GM23338 (cell line): ENCODE data around the gene FBP1. TPM values are rescaled to one million over a fixed set of nuclear protein-coding genes. Genes with fewer than 3 reads are reported as not detected.

Source experiments
- ATAC-seq: fragments of 200-7000 bp; cut with Tn5 transposase; 3 replicates; pipeline ENCODE4 v1.9.1; 2020
- DNase-seq: peaks from one replicate; pipeline ENCODE4 v3.0.0-alpha.2; 2015; ENCODE audit warnings: low spot score
- H2AFZ ChIP-seq: fragments of 200-600 bp; sonication (generic); 2 replicates; pipeline ENCODE4 v1.8.0; 2016; ENCODE audit warnings: antibody characterized with exemption, mild to moderate bottlenecking, moderate library complexity
- H3F3A ChIP-seq: fragments of 200-600 bp; sonication (generic); replicated peaks from 2 replicates; pipeline ENCODE4 v1.8.0; 2017; ENCODE audit warnings: antibody characterized with exemption, mixed run types, low read depth
- H3K27ac ChIP-seq: fragments of 200-600 bp; sonication (generic); 2 replicates; pipeline ENCODE4 v1.6.1; 2016; ENCODE audit warnings: low read depth
- H3K27me3 ChIP-seq: fragments of 200-600 bp; sonication (generic); 2 replicates; pipeline ENCODE4 v1.8.0; 2016; ENCODE audit warnings: mild to moderate bottlenecking, mixed run types, moderate library complexity; ENCODE audit not compliant: insufficient read depth
- H3K36me3 ChIP-seq: fragments of 200-600 bp; sonication (generic); 2 replicates; pipeline ENCODE4 v1.8.0; 2016; ENCODE audit warnings: mild to moderate bottlenecking; ENCODE audit not compliant: insufficient read depth
- H3K4me1 ChIP-seq: fragments of 200-600 bp; sonication (generic); 2 replicates; pipeline ENCODE4 v1.8.0; 2016; ENCODE audit warnings: mild to moderate bottlenecking, moderate library complexity; ENCODE audit not compliant: insufficient read depth
- H3K4me2 ChIP-seq: fragments of 200-600 bp; sonication (generic); 2 replicates; pipeline ENCODE4 v1.7.1; 2017; ENCODE audit warnings: mixed run types
- H3K4me3 ChIP-seq: fragments of 200-600 bp; sonication (generic); 2 replicates; pipeline ENCODE4 v1.6.1; 2016; ENCODE audit warnings: mixed run types
- H3K79me2 ChIP-seq: fragments of 200-600 bp; sonication (generic); replicated peaks from 2 replicates; pipeline ENCODE4 v1.8.0; 2017; ENCODE audit warnings: mild to moderate bottlenecking; ENCODE audit not compliant: insufficient read depth
- H3K9me2 ChIP-seq: fragments of 200-600 bp; sonication (generic); 2 replicates; pipeline ENCODE4 v1.8.0; 2017; ENCODE audit not compliant: insufficient read depth
- H4K20me1 ChIP-seq: fragments of 200-600 bp; sonication (generic); replicated peaks from 2 replicates; pipeline ENCODE4 v1.8.0; 2017; ENCODE audit warnings: mild to moderate bottlenecking; ENCODE audit not compliant: insufficient read depth
- H3K27ac Mint-ChIP-seq: 2 replicates; pipeline ENCODE4 v1.8.0; 2020; ENCODE audit warnings: inconsistent platforms, mild to moderate bottlenecking, moderate library complexity, mixed read lengths
- H3K27me3 Mint-ChIP-seq: 3 replicates; pipeline ENCODE4 v1.8.0; 2022; ENCODE audit warnings: low read depth, mild to moderate bottlenecking, moderate library complexity, mixed read lengths, inconsistent platforms; ENCODE audit not compliant: insufficient read depth, poor library complexity
- H3K36me3 Mint-ChIP-seq: 3 replicates; pipeline ENCODE4 v1.8.0; 2021; ENCODE audit warnings: low read depth, mild to moderate bottlenecking, inconsistent platforms, moderate library complexity, mixed read lengths
- H3K4me1 Mint-ChIP-seq: 3 replicates; pipeline ENCODE4 v1.8.0; 2020; ENCODE audit warnings: mild to moderate bottlenecking, inconsistent platforms, mixed read lengths
- H3K4me3 Mint-ChIP-seq: 3 replicates; pipeline ENCODE4 v1.8.0; 2021; ENCODE audit warnings: moderate library complexity, mild to moderate bottlenecking, inconsistent platforms, mixed read lengths
- H3K9me3 Mint-ChIP-seq: 3 replicates; pipeline ENCODE4 v1.8.0; 2020; ENCODE audit warnings: moderate library complexity, mild to moderate bottlenecking, inconsistent platforms, mixed read lengths
- CTCF ChIP-seq, 2 experiments: fragments of 200-600 bp in 1 of 2; sonication (generic) in 1 of 2; conservative IDR thresholded peaks; 2 replicates each; pipeline versions ENCODE4 v1.5.1 to v1.6.1; 2016 to 2017; ENCODE audit warnings: antibody characterized with exemption in 2 of 2, low read depth in 2 of 2, mild to moderate bottlenecking in 2 of 2, moderate library complexity in 1 of 2
- ETS1 ChIP-seq: IDR thresholded peaks from 2 replicates; pipeline ENCODE4 v1.6.1; 2016; ENCODE audit warnings: antibody characterized with exemption
- EZH2 ChIP-seq: fragments of 200-600 bp; sonication (generic); IDR thresholded peaks from one replicate; pipeline ENCODE4 v1.8.0; 2017; ENCODE audit warnings: antibody characterized with exemption, mild to moderate bottlenecking, low read depth; ENCODE audit not compliant: unreplicated experiment
- EZH2phosphoT487 ChIP-seq: fragments of 200-600 bp; sonication (generic); IDR thresholded peaks from one replicate; pipeline ENCODE4 v1.8.1; 2018; ENCODE audit warnings: antibody characterized with exemption; ENCODE audit not compliant: unreplicated experiment
- NANOG ChIP-seq: IDR thresholded peaks from 2 replicates; pipeline ENCODE4 v1.6.1; 2016; ENCODE audit warnings: antibody characterized with exemption, borderline replicate concordance
- POLR2AphosphoS5 ChIP-seq: IDR thresholded peaks from 2 replicates; pipeline ENCODE4 v1.6.1; 2016; ENCODE audit warnings: antibody characterized with exemption, low read depth
- STAT1 ChIP-seq: IDR thresholded peaks from one replicate; pipeline ENCODE4 v1.6.1; 2016; ENCODE audit warnings: antibody characterized with exemption; ENCODE audit not compliant: unreplicated experiment
- ZNF331 ChIP-seq: fragments of 250-450 bp; sonication (Bioruptor Pico); IDR thresholded peaks from 2 replicates; pipeline ENCODE4 v1.5.0; 2020; ENCODE audit warnings: low read depth, mild to moderate bottlenecking, moderate library complexity
- ZNF462 ChIP-seq: fragments of 250-450 bp; sonication (Bioruptor Pico); IDR thresholded peaks from 2 replicates; pipeline ENCODE4 v1.5.0; 2020; ENCODE audit warnings: mild to moderate bottlenecking, moderate library complexity
- polyA plus RNA-seq: library from polyadenylated mRNA; unstranded; fragments of >200 nt; fragmentation: Nextera tagmentation; extraction: Ambion mirVana; gene quantifications from 2 replicates; pipeline ENCODE4 v1.2.1, GENCODE V29; 2016
- total RNA-seq: library from RNA; depleted of rRNA; stranded (reverse); fragments of >200 nt; shearing (Covaris generic); gene quantifications from 2 replicates; pipeline ENCODE4 v1.2.3, GENCODE V29; 2014

The FBP1 gene
- total and polyA plus RNA-seq, 2 experiments from 2014 or later = 3.0 to 3.3 TPM

GRCh38 chr9:94584555-94584954, 54.8 kb downstream of the FBP1 start:
- Histone ChIP-seq H3K4me3 (no peak overlapping the region), H3K36me3 (no peaks in the 10 kb centered on the region), H4K20me1 (no peaks in the 10 kb centered on the region), H3K27me3 (no peaks in the 10 kb centered on the region), H3K9me2 (no peaks in the 10 kb centered on the region), H2AFZ (no peak overlapping the region), H3K4me2 (no peak overlapping the region), H3K79me2 (no peaks in the 10 kb centered on the region), H3F3A (no peaks in the 10 kb centered on the region), H3K4me1 (no peaks in the 10 kb centered on the region), H3K27ac (no peak overlapping the region)
- no peak overlapping the region for H3K27ac Mint-ChIP-seq
- peaks cover 6% of the 10 kb centered on the region; the same call in 2 of the 3 replicates for H3K9me3 Mint-ChIP-seq
- DNase-seq (no peak), ATAC-seq (no peak)
- no peaks in the 10 kb centered on the region for H3K36me3 Mint-ChIP-seq
- TF ChIP-seq STAT1 (no peak), POLR2AphosphoS5 (no peak), ZNF331 (CRISPR knock-in tag) (no peak), EZH2 (no peak)
- peaks cover 9% of the 10 kb centered on the region for H3K27me3 Mint-ChIP-seq
- H3K4me3 Mint-ChIP-seq = no peak overlapping the region
- peaks cover 4% of the 10 kb centered on the region; the same call in 2 of the 3 replicates for H3K4me1 Mint-ChIP-seq

GRCh38 chr9:94581728-94582127, 57.6 kb downstream of the FBP1 start:
- Mint-ChIP-seq H3K27me3 (no peaks in the 10 kb centered on the region), H3K27ac (no peak overlapping the region), H3K9me3 (peaks cover 7% of the 10 kb centered on the region; the same call in 2 of the 3 replicates), H3K36me3 (no peaks in the 10 kb centered on the region), H3K4me1 (peaks cover 4% of the 10 kb centered on the region; the same call in 2 of the 3 replicates), H3K4me3 (no peak overlapping the region)
- H3F3A ChIP-seq = no peaks in the 10 kb centered on the region
- no peaks in the 10 kb centered on the region for H3K4me1 ChIP-seq
- ATAC-seq = no peak
- H3K27ac ChIP-seq = no peak overlapping the region
- no peak overlapping the region for H3K4me2 ChIP-seq
- no peak overlapping the region for H3K4me3 ChIP-seq
- DNase-seq = no peak
- H3K79me2 ChIP-seq = no peaks in the 10 kb centered on the region
- no peak overlapping the region for H2AFZ ChIP-seq
- H3K9me2 ChIP-seq = no peaks in the 10 kb centered on the region
- H3K27me3 ChIP-seq = no peaks in the 10 kb centered on the region
- H4K20me1 ChIP-seq = no peaks in the 10 kb centered on the region
- H3K36me3 ChIP-seq = no peaks in the 10 kb centered on the region
- TF ChIP-seq ZNF462 (CRISPR knock-in tag) (no peak), EZH2phosphoT487 (no peak), ETS1 (no peak), CTCF (conservative IDR thresholded peaks at IDR 0.05; ENCODE audit: low read depth in 2 of 2) (no peak), ZNF331 (CRISPR knock-in tag) (no peak), NANOG (no peak), STAT1 (no peak)
